Renal cortex interstitium (tissue), 11 donors: ENCODE measurements around the gene NTRK2. TPM values are rescaled to one million over a fixed set of nuclear protein-coding genes. Genes with fewer than 3 reads are reported as not detected.

Experiments used
- DNase-seq, 11 donors: peaks; one replicate each; pipeline ENCODE4 v3.0.0-alpha.2; 2013; ENCODE audit warnings: low read depth in 9 of 11, low spot score in 4 of 11; ENCODE audit errors: extremely low read depth in 1 of 11
- polyA plus RNA-seq, 3 donors: library from polyadenylated mRNA; unstranded; fragments of 120-200 nt; gene quantifications; one replicate each; pipeline ENCODE4 v1.2.1, GENCODE V29; 2013; ENCODE audit not compliant: insufficient read length in 3 of 3

The NTRK2 gene
- polyA plus RNA-seq, 3 donors = 95.7 to 134 (median 114) TPM

- DNase-seq = peak in 2 of 11 donors; percentile 15 to 49
These were observed 39.5 kb downstream of the NTRK2 start for GRCh38 chr9:84709056-84709455.

GRCh38 chr9:84710701-84711397 is 41.3 kb downstream of the NTRK2 start:
- no peak for DNase-seq

GRCh38 chr9:84711398-84711777 is 41.9 kb downstream of the NTRK2 start:
- no peak for DNase-seq

DNA sequence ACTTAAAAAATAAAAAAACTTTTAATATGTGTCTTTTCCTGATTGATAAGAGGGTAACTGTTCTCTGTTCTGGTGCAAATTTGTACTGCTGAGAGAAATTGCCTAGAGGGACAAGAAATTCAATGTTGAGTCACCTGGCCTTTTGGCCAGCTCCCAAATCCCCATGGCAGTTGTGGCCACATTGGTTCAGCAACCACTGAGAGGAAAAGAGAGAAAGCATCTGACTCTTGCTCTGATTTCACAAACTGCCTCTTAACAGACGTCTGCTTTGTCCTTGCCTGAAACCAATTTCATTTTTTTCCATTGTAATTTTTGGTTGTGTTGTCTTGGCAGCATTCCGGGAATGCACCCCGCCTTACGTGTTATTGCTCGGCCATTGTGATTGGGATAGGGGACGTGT is 42.4 kb downstream of the NTRK2 start:
- DNase-seq = no peak

- DNase-seq = no peak
These were observed 46.7 kb downstream of the NTRK2 start for GRCh38 chr9:84716217-84716616.

DNA sequence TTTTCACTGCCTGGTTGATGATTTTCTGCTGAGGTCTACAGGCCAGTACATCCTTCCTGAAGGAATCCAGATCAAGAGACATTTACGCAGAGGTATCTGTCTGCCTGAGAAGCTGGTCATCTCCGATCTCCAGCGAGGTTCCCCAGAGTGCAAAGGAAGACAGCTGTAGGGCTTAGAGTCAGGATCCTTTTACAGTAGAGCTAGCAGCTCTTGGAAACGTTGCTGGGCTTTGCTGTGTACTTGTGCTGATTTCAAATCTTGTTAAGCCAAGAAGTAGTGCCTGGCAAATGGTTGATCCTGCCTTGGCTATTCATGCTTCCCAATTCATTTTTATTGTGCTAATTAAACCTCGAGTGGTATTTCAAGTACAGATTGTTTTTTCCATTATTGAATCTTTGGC is 48.9 kb downstream of the NTRK2 start:
- no peak for DNase-seq

DNA sequence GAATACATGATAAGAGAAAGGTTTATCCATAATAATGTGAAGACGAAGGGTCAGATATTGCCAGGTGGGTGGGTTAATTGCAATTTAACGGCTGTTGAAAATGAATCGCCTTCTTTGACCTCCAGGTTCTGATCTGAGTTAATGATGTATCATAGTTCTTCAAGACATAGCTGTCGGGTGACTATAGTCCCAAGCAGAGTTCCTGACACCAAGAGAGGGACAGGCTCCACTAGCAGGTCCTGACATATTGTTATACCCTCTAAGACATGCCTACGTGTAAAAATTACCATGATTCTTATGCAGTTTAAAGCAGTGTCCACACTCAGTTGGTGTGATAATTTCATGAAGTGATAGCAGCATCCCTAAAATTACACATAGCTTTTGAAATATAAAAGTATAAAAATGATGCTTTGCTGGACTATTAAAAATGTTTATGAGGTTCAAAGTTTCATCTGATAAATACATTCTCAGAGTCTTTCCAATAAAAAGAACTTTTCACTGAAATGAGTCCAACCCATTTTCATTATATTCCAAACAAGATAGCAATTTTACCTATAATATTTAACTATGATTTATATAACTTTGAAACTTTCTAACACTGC is 53.0 kb downstream of the NTRK2 start:
- DNase-seq = no peak

DNA sequence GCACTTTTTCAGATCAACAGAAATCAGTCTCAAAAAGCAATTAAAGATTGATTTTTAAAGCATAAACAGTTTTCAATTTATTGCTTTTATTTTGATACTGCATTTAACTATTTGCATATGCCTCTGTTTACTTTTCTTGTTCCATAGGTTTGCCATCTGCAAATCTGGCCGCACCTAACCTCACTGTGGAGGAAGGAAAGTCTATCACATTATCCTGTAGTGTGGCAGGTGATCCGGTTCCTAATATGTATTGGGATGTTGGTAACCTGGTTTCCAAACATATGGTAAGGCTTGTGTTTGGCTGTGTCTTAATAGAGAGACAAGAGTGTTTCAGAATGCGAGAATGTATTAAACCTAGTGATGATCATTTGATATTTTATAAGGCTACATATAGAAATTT is 53.9 kb downstream of the NTRK2 start:
- DNase-seq = no peak

DNA sequence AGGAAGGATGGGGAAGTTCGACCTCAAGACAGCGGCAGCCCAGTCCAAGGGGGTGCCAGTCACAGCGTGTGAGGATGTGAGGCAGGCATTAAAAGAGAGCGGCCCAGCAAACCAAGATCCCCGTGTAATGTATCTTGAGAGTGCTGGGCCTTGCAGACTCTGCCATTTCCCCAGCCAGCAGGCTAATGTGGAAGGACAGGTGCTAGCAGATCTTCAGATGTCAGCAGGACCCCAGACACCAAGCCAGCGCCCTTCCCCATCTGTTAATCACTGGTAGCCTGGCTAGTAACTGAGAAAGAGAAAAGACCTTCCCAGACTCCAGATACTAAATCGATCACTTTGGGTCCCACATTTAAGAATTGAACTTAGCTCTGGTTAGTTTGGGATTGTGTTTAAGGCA is 62.2 kb downstream of the NTRK2 start:
- no peak for DNase-seq

DNA sequence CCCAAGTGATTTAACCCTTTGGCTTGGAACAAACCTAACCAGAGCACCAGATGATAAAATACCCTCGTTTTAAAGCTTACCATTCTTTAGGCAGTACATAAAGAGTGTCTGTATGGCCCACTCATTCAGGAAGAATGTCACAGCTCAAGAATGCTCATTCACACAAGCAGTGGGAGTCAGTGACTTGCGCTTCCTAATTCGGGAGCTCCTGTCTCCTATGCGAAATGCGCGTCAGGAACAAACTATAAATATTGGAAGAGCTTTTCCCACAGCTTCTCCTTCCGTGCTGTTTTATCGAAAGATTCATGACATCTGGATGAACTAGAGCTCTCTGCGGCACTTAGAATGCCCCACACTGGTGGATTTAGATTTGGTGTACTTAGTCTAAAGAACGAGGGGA is 66.6 kb downstream of the NTRK2 start:
- DNase-seq = no peak

- no peak for DNase-seq
These were observed 67.0 kb downstream of the NTRK2 start for GRCh38 chr9:84736536-84736935.

DNA sequence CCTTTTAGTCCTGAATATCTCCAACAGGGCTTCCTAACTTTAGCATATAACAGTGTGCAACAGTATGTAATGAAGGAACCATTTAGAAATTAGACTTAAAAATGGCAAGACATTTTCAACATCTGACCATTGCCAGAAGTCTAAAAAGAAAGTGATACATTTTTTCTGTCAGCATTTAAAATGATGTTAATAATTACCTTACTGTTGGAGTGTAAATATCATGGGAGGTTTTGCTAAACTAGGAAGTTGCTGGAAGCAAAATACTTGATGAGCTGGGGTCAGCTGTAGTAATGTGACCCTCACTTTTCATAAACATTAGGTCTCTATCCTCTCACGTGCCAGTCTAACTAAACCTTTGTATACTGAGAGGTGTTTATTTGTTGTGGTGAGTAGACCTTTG is 68.8 kb downstream of the NTRK2 start:
- DNase-seq = no peak

DNA sequence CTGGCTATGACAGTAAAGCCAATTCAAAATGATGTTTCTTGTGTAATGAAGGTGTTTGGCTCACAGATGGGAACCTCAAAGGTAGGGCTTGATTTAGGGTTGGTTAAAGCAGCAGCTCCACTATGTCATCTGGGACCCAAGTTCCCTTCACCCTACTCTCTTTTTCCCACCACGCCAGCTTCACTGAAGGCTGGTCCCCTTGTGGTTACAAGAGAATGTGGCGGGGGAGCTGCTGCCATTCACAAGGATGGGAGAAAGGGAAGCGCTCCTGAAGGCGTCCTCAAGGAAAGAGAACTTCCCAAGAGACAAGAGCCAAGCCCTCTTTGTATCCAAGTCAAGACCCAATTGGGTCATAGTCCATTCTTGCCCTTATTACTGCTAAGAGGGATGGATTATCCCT is 72.7 kb downstream of the NTRK2 start:
- DNase-seq = no peak

- DNase-seq = no peak
These were observed 74.7 kb downstream of the NTRK2 start for GRCh38 chr9:84744195-84744594.

DNA sequence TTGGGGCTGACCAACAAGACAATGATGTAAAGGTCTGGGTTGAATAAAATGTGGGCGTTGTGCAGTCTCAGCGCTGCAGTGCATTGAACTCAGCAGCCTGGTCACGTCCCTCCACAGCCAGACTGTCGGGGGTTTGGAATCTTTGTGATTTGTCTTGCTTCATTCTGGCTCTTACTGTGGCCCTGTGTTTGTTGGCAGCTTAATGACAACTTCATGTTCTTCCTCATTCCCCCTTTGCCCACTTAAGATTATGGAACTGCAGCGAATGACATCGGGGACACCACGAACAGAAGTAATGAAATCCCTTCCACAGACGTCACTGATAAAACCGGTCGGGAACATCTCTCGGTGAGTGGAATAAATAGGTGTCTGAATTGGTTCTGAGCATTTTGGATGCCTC is 75.2 kb downstream of the NTRK2 start:
- no peak for DNase-seq

GRCh38 chr9:84748112-84748511 is 78.6 kb downstream of the NTRK2 start:
- DNase-seq = no peak

DNA sequence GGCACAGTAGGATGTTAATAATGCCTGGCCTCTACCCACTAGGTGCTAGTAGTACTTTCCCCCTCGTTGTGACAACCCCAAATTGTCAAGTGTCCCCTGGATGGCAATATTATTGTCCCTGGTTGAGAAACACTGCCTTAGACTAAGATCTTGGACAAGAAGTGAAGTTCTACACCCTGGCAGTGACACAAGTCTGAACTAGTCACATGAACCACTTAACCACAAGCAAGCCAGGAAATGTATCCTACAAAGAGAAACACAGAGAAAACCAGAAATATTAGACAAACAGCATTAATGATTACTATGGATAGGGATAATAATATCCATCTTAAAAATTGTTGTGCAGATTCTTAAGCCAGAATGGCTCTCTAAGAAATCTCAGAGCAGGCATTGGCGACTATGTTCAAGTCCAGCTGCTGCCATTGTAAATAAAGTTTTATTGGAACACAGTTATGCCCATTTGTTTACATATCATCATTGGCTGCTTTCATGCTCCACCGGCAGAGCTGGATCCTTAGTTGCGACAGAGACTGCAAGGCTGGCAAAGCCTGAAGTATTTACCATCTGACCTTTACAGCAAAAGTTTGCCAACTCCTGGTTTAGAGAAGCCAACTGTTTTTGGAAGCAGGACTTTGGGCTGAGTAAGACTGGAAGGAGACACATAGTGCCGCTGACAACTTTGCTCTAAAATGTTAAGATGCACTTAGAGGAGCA is 80.8 kb downstream of the NTRK2 start:
- DNase-seq = no peak

DNA sequence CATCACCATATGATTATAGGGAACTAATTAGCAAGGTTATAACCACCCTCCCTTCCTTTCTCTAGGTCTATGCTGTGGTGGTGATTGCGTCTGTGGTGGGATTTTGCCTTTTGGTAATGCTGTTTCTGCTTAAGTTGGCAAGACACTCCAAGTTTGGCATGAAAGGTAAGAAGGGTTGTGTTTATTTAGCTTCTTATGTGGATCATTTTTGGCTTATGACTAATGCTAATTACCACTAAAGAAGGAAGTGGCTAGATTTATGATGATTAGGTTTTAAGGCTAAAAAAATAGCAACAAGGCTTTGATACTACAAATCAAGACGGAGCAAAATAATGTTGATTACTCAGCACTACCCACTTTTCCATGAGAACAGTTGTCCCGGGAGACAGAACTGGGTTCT is 82.4 kb downstream of the NTRK2 start:
- DNase-seq = no peak

DNA sequence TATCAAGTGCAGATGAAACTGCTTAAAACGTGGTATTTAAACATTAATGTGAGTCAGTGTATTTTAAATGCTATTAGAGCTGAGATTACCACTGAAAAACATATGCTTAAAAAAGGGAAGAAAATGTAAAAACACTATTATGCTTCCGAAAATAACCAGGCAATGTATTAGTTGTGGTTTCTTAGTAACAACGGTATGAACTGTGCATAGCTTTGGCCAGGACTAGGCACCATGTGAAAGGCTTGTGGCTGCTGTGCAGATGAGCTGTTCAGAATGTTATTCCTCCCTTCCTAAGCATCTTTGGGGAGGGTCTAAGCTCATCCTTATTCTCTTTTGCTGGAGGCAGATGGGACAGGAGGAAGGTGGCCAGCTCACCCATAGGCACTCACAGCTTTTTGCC is 84.9 kb downstream of the NTRK2 start:
- no peak for DNase-seq

DNA sequence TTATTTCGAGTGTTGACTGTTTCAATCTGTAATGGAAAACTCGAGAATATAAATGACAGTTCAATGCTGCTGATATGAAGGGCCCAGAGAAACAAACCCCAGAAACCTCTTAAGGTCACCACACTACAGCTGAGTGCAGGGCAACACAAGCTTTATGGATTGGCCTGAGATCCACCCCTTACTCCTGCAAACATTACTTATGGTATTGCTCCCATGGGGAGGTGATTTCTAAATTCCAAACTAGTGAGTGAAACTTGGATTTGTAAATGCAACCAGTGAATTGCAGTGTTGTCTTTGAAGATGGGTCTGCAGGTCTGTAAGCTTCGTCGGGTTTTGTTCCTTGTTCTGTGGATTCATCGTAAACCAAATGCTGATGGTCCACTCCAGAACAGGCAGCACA is 85.4 kb downstream of the NTRK2 start:
- no peak for DNase-seq

DNA sequence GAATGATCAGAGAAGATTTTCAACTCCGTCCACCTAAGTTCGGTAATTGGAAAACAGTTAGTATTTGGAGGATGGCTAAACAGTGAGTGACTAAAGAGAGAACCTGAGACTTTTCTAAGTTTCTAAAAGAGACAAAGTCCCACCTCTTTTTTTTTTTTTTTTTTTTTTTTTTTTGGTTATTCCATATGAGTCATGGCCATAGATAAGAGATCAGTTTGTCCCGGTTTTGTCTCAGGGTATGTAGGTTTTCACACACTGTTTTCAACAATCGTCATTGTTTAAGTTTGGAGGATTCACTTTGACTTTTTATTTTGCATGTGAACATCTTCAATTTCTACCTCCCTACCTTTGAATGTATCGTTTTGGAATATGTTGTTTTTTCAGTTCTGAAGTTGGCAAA is 85.9 kb downstream of the NTRK2 start:
- no peak for DNase-seq
